ENCODE data around the gene CYP4A22. TPM values are rescaled to one million over a fixed set of nuclear protein-coding genes. Genes with fewer than 3 reads are reported as not detected.
A peak's percentile ranks its signal among the peaks of the same experiment; 100 is the strongest.
"Not testable (repeated sequence)": the region's sequence is repeated elsewhere in the genome, so short reads cannot be mapped to it uniquely, and the experiment has no call there.

The CYP4A22 gene
- total and polyA plus RNA-seq, 2 donors (not counting 1 experiment from before 2014, with no cell fraction given), result not detected

DNA sequence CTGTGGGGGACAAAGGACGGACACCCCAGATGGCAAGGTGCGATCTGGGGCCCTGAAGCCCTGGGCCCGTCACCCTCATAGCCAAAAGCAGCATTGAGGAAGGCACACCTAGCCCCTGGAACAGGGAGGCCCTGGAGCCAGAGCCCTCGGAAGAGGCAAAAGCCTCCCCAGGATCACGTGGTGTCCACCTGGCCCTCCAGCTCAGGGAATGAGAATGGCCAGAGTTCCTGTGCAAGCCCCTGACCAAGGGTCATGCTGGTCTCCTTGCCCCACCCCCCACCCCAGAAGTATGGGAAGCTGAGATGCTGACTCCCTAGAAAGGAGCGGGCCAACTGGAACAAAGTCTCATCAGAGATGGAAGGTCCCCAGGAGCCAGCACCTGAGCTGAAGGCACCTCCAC lies 53.6 kb downstream of the CYP4A22 start:
- Histone ChIP-seq H4K20me1 (ENCODE audit: control insufficient read depth, extremely low read depth, insufficient read depth, low read length) (no peaks in the 10 kb centered on the region), H3K4me3 (replicated peaks in 1 of 4; ENCODE audit: control extremely low read depth in 1 of 4, insufficient read depth in 1 of 4, low read depth in 3 of 4, low read length in 4 of 4) (no peak overlapping the region), H3K4me1 (ENCODE audit: control insufficient read depth, extremely low read depth, insufficient read depth, low read length) (peaks cover 2% of the 10 kb centered on the region), H3K9ac (ENCODE audit: insufficient read depth, low read length) (no peak overlapping the region), H3K27ac (ENCODE audit: insufficient read depth, low read length) (no peak overlapping the region), H3K36me3 (ENCODE audit: control insufficient read depth, insufficient read depth, low read length) (no peaks in the 10 kb centered on the region), H3K79me2 (ENCODE audit: control insufficient read depth, insufficient read depth, low read length) (no peaks in the 10 kb centered on the region), H3K4me2 (ENCODE audit: extremely low read depth, insufficient read depth, low read length) (no peak overlapping the region), H3K9me3 (ENCODE audit: control insufficient read depth, insufficient read depth, low read depth, low read length) (no peaks in the 10 kb centered on the region), H2AFZ (ENCODE audit: low read length) (no peak overlapping the region), H3K27me3 (ENCODE audit: control insufficient read depth, insufficient read depth, low read length) (no peaks in the 10 kb centered on the region)
- TF ChIP-seq EZH2 (IDR thresholded peaks at IDR 0.05; ENCODE audit: low read length, missing control alignments), result no peak
- TF ChIP-seq, protein P1, sequence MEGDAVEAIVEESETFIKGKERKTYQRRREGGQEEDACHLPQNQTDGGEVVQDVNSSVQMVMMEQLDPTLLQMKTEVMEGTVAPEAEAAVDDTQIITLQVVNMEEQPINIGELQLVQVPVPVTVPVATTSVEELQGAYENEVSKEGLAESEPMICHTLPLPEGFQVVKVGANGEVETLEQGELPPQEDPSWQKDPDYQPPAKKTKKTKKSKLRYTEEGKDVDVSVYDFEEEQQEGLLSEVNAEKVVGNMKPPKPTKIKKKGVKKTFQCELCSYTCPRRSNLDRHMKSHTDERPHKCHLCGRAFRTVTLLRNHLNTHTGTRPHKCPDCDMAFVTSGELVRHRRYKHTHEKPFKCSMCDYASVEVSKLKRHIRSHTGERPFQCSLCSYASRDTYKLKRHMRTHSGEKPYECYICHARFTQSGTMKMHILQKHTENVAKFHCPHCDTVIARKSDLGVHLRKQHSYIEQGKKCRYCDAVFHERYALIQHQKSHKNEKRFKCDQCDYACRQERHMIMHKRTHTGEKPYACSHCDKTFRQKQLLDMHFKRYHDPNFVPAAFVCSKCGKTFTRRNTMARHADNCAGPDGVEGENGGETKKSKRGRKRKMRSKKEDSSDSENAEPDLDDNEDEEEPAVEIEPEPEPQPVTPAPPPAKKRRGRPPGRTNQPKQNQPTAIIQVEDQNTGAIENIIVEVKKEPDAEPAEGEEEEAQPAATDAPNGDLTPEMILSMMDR (conservative IDR thresholded peaks at IDR 0.05 in 1 of 2, IDR thresholded peaks at IDR 0.05 in 1 of 2; ENCODE audit: low read depth in 1 of 2, low read length in 2 of 2), result no peak
- DNase-seq (ENCODE audit: low read depth in 2 of 2), result no peak

DNA sequence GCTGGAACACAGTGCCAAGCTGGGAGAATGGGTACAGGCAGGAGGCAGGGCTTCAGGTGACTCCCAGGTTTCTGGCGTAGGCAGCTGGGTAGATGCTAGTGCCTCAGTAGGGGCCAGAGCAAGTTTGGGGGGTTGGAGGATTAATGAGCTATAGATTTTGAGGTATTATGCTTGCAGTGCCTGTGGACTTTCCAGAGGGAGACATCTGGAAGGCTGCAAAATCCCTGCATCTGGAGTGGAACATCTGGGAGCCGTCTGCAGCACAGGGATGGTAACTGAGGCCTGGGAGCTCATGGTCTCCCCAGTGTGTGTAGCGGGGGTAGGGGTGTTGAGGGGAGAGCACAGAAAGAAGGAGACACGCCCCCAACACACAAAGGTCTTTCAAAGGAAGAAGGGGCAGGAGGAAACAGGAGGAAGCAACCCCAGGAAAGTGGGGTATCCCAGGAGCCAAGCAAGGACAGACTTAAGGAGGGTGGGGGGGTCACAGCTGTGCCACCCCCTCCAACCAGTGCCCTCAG lies 54.8 kb downstream of the CYP4A22 start:
- H3K4me3 ChIP-seq (replicated peaks in 1 of 4; ENCODE audit: control extremely low read depth in 1 of 4, insufficient read depth in 1 of 4, low read depth in 3 of 4, low read length in 4 of 4), result no peak overlapping the region
- TF ChIP-seq, protein P1 (conservative IDR thresholded peaks at IDR 0.05 in 1 of 2, IDR thresholded peaks at IDR 0.05 in 1 of 2; ENCODE audit: low read depth in 1 of 2, low read length in 2 of 2), result no peak
- no peak for TF ChIP-seq EZH2 (IDR thresholded peaks at IDR 0.05; ENCODE audit: low read length, missing control alignments)
- H4K20me1 ChIP-seq (ENCODE audit: control insufficient read depth, extremely low read depth, insufficient read depth, low read length), result no peaks in the 10 kb centered on the region
- no peaks in the 10 kb centered on the region for H3K79me2 ChIP-seq (ENCODE audit: control insufficient read depth, insufficient read depth, low read length)
- H3K36me3 ChIP-seq (ENCODE audit: control insufficient read depth, insufficient read depth, low read length), result no peaks in the 10 kb centered on the region
- no peaks in the 10 kb centered on the region for H3K9me3 ChIP-seq (ENCODE audit: control insufficient read depth, insufficient read depth, low read depth, low read length)
- no peak overlapping the region for H3K27ac ChIP-seq (ENCODE audit: insufficient read depth, low read length)
- H3K9ac ChIP-seq (ENCODE audit: insufficient read depth, low read length), result no peak overlapping the region
- peaks cover 2% of the 10 kb centered on the region for H3K4me1 ChIP-seq (ENCODE audit: control insufficient read depth, extremely low read depth, insufficient read depth, low read length)
- no peak overlapping the region for H3K4me2 ChIP-seq (ENCODE audit: extremely low read depth, insufficient read depth, low read length)
- no peaks in the 10 kb centered on the region for H3K27me3 ChIP-seq (ENCODE audit: control insufficient read depth, insufficient read depth, low read length)
- H2AFZ ChIP-seq (ENCODE audit: low read length), result no peak overlapping the region
- no peak for DNase-seq (ENCODE audit: low read depth in 2 of 2)

DNA sequence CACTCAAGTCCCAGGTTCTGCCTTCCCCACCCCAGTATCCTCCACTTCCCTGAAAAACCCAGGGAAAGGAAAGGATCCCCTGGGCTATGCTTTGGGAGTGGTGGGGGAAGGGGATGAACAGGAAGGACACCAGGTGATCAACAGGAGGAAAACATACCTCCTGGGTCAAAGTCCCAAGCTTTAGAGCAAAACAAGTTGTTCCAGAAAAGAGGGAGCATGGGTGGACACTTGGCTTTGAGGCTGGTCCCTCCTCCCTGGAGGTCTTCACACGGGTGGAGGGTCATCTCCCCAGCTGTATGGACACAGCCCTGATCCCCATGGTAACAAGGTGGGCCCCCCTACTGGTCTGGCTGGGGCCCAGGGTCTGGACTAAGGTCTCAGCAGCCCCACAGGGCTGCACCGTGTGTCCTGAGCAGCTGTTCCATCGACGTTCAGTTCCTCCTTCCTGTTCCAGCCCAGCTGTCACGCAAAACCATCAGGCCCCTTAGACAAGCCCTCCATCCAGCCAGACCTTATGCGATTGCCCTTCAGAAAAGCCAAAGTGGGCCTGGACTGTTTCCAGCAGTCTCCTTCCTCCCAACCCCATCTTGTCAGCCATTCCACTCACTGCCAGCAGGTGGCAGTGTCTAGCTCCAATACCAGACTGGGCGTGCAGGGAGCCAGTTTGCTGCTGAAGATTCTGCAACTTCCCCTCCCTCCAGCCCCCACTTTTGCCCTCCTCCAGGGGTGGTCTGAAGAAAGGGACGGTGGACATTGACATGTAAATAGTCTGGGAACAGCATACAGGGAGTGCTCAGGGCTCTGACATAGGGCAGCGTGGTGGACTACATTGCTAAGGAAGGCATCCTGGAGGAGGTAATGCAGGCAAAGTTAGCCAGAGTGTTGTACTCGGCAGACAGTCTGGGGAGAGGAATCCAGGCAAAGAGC lies 55.5 kb downstream of the CYP4A22 start:
- Histone ChIP-seq H3K27ac (ENCODE audit: insufficient read depth, low read length) (no peak overlapping the region), H3K9ac (ENCODE audit: insufficient read depth, low read length) (no peak overlapping the region), H3K4me3 (replicated peaks in 1 of 4; ENCODE audit: control extremely low read depth in 1 of 4, insufficient read depth in 1 of 4, low read depth in 3 of 4, low read length in 4 of 4) (no peak overlapping the region)

DNA sequence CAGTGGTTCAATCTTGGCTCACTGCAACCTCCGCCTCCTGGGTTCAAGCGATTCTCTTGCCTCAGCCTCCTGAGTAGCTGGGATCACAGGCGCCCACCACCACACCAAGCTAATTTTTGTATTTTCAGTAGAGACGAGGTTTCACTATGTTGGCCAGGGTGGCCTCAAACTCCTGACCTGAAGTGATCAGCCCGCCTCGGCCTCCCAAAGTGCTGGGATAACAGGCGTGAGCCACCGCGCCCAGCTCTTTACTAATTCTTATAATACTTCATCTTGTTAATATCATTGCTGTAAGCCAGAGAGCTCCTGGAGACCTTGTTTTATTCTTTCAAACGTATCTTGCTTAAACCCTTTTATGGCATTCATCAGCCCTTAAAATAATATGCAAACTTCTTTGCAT lies 56.3 kb downstream of the CYP4A22 start:
- H3K27ac ChIP-seq (ENCODE audit: insufficient read depth, low read length); H3K9me3 ChIP-seq (ENCODE audit: control insufficient read depth, insufficient read depth, low read depth, low read length); H3K4me2 ChIP-seq (ENCODE audit: extremely low read depth, insufficient read depth, low read length); H2AFZ ChIP-seq (ENCODE audit: low read length); H3K79me2 ChIP-seq (ENCODE audit: control insufficient read depth, insufficient read depth, low read length); H3K9ac ChIP-seq (ENCODE audit: insufficient read depth, low read length); H3K27me3 ChIP-seq (ENCODE audit: control insufficient read depth, insufficient read depth, low read length); H3K4me1 ChIP-seq (ENCODE audit: control insufficient read depth, extremely low read depth, insufficient read depth, low read length); H3K4me3 ChIP-seq (replicated peaks in 1 of 4; ENCODE audit: control extremely low read depth in 1 of 4, insufficient read depth in 1 of 4, low read depth in 3 of 4, low read length in 4 of 4); H3K36me3 ChIP-seq (ENCODE audit: control insufficient read depth, insufficient read depth, low read length); H4K20me1 ChIP-seq (ENCODE audit: control insufficient read depth, extremely low read depth, insufficient read depth, low read length); DNase-seq (ENCODE audit: low read depth in 2 of 2): not testable (repeated sequence)

More for the DNA sequence above, 55.5 kb downstream of the CYP4A22 start:
- Histone ChIP-seq H3K9me3 (ENCODE audit: control insufficient read depth, insufficient read depth, low read depth, low read length) (no peaks in the 10 kb centered on the region), H3K4me2 (ENCODE audit: extremely low read depth, insufficient read depth, low read length) (no peak overlapping the region), H3K36me3 (ENCODE audit: control insufficient read depth, insufficient read depth, low read length) (no peaks in the 10 kb centered on the region), H4K20me1 (ENCODE audit: control insufficient read depth, extremely low read depth, insufficient read depth, low read length) (no peaks in the 10 kb centered on the region), H3K4me1 (ENCODE audit: control insufficient read depth, extremely low read depth, insufficient read depth, low read length) (peaks cover 2% of the 10 kb centered on the region), H3K27me3 (ENCODE audit: control insufficient read depth, insufficient read depth, low read length) (no peaks in the 10 kb centered on the region), H2AFZ (ENCODE audit: low read length) (no peak overlapping the region), H3K79me2 (ENCODE audit: control insufficient read depth, insufficient read depth, low read length) (no peaks in the 10 kb centered on the region)
- TF ChIP-seq, protein P1 (conservative IDR thresholded peaks at IDR 0.05 in 1 of 2, IDR thresholded peaks at IDR 0.05 in 1 of 2; ENCODE audit: low read depth in 1 of 2, low read length in 2 of 2), result peak; percentile 97 to 99
- no peak for TF ChIP-seq EZH2 (IDR thresholded peaks at IDR 0.05; ENCODE audit: low read length, missing control alignments)
- peak; percentile 40 to 60 for DNase-seq (ENCODE audit: low read depth in 2 of 2)

Data from fibroblast of lung (primary cell).